PFSK-1 (cell line): ENCODE results near the gene USH2A.

Experiments
- SIN3A ChIP-seq: IDR thresholded peaks from 2 replicates; pipeline ENCODE4 v1.6.1; 2012; ENCODE audit warnings: mild to moderate bottlenecking, low read length, moderate library complexity, borderline replicate concordance; ENCODE audit not compliant: insufficient read depth
- TAF1 ChIP-seq: IDR thresholded peaks from 2 replicates; pipeline ENCODE4 v1.6.1; 2012; ENCODE audit warnings: low read length, control low read depth, borderline replicate concordance; ENCODE audit not compliant: insufficient read depth

DNA sequence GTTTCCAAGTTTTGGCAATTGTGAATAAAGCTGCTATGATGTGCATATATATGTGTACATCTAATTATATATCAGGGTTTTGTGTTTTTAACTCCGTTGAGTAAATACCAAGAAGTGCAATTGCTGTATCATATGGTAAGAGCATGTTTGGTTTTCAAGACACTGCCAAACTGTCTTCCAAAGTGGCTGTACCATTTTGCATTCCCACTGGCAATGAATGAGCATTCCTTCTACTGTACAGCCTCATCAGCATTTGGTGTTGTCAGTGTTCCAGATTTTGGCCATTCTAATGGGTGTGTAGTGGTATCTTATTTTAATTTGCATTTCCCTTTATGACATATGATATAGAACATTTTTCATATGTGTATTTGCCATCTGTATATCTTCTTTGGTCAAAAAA is 246.3 kb downstream of the USH2A start:
- no peak for TF ChIP-seq SIN3A
- TF ChIP-seq TAF1: no peak
